Measurements from ENCODE around the gene RSPRY1. TPM values are rescaled to one million over a fixed set of nuclear protein-coding genes. Genes with fewer than 3 reads are reported as not detected.
"Not testable (repeated sequence)": the region's sequence is repeated elsewhere in the genome, so short reads cannot be mapped to it uniquely, and the experiment has no call there.

The RSPRY1 gene
- total RNA-seq, 2 experiments from 2014 or later: 24.6 to 30.2 TPM

GRCh38 chr16:57186872-57187854 lies 1.0 kb downstream of the RSPRY1 start:
- intact Hi-C loops (cut with DNase I, micrococcal nuclease): loop anchor here (1.0 to 10.0 kb wide), 17 partner anchors 58 to 1010 kb away; partner anchors contain the start of genes ARL2BP (in 2 of the 2), KATNB1 (in 2 of the 2), CCDC102A (in 1 of the 2) and CIAPIN1 (in 1 of the 2)
- Mint-ChIP-seq H3K27me3 (no peaks in the 10 kb centered on the region), H3K4me1 (peaks cover 42% of the 10 kb centered on the region), H3K27ac (peak overlapping the region; percentile 97), H3K4me3 (peak overlapping the region; percentile 100), H3K36me3 (ENCODE audit: low read depth) (peaks cover 10% of the 10 kb centered on the region), H3K9me3 (ENCODE audit: low read depth) (no peaks in the 10 kb centered on the region)
- POLR2A ChIA-PET: interaction anchor here (0.6 kb wide), 2 partner anchors 153 to 203 kb away, joined by 3 to 5 read pairs; no protein-coding TSS in a partner anchor
- DNase-seq (peak; percentile 42), ATAC-seq (no peak)
- CTCF ChIA-PET: interaction anchor here (0.7 to 2.6 kb wide), 6 partner anchors 10 to 230 kb away, joined by 3 to 12 read pairs (median 3); no protein-coding TSS in a partner anchor

- POLR2A ChIA-PET: interaction anchor here (0.6 kb wide), 1 partner anchor 204 kb away, joined by 3 read pairs; no protein-coding TSS in a partner anchor
- H3K27me3 Mint-ChIP-seq: not testable (repeated sequence)
Measured at GRCh38 chr16:57187902-57188710, 2.0 kb downstream of the RSPRY1 start.

GRCh38 chr16:57188711-57189002 lies 2.5 kb downstream of the RSPRY1 start:
- CTCF ChIA-PET: interaction anchor here (1.4 kb wide), 1 partner anchor 229 kb away, joined by 3 read pairs; no protein-coding TSS in a partner anchor
- H3K4me3 Mint-ChIP-seq: peak overlapping the region; percentile 10
- peaks cover 48% of the 10 kb centered on the region for H3K4me1 Mint-ChIP-seq

More at GRCh38 chr16:57187902-57188710, 2.0 kb downstream of the RSPRY1 start:
- H3K36me3 Mint-ChIP-seq (ENCODE audit: low read depth): peaks cover 11% of the 10 kb centered on the region
- peaks cover 44% of the 10 kb centered on the region for H3K4me1 Mint-ChIP-seq
- intact Hi-C loops (cut with DNase I, micrococcal nuclease): loop anchor here (2.0 to 10.0 kb wide), 8 partner anchors 57 to 1009 kb away; partner anchors contain the start of genes KATNB1 (in 2 of the 2), ARL2BP (in 1 of the 2), CSNK2A2 (in 1 of the 2) and NUP93 (in 1 of the 2)
- not testable (repeated sequence) for H3K27ac Mint-ChIP-seq; DNase-seq; H3K9me3 Mint-ChIP-seq (ENCODE audit: low read depth); ATAC-seq
- CTCF ChIA-PET: interaction anchor here (0.9 to 1.0 kb wide), 2 partner anchors 9 to 104 kb away, joined by 3 read pairs; no protein-coding TSS in a partner anchor
- H3K4me3 Mint-ChIP-seq: peak overlapping the region; percentile 100

GRCh38 chr16:57189527-57189926 lies 3.4 kb downstream of the RSPRY1 start:
- H3K27me3 Mint-ChIP-seq; H3K4me3 Mint-ChIP-seq; POLR2A ChIA-PET; H3K9me3 Mint-ChIP-seq (ENCODE audit: low read depth); H3K36me3 Mint-ChIP-seq (ENCODE audit: low read depth); ATAC-seq; DNase-seq; H3K27ac Mint-ChIP-seq: not testable (repeated sequence)
- CTCF ChIA-PET: interaction anchor here (0.8 to 1.4 kb wide), 2 partner anchors 96 to 229 kb away, joined by 3 to 4 read pairs; no protein-coding TSS in a partner anchor
- intact Hi-C loops (cut with DNase I, micrococcal nuclease): loop anchor here (5.0 to 10.0 kb wide), 5 partner anchors 95 to 1008 kb away; partner anchors contain the start of genes CSNK2A2 (in 1 of the 2) and PLLP (in 1 of the 2)
- H3K4me1 Mint-ChIP-seq: peaks cover 46% of the 10 kb centered on the region

More at GRCh38 chr16:57188711-57189002, 2.5 kb downstream of the RSPRY1 start:
- H3K27ac Mint-ChIP-seq: no peak overlapping the region
- H3K9me3 Mint-ChIP-seq (ENCODE audit: low read depth): no peaks in the 10 kb centered on the region
- POLR2A ChIA-PET: no interaction called here
- no peak for DNase-seq
- intact Hi-C loops (cut with DNase I, micrococcal nuclease): loop anchor here (5.0 to 10.0 kb wide), 5 partner anchors 96 to 1009 kb away; partner anchors contain the start of genes CSNK2A2 (in 1 of the 2) and PLLP (in 1 of the 2)
- no peaks in the 10 kb centered on the region for H3K27me3 Mint-ChIP-seq
- no peak for ATAC-seq
- peaks cover 12% of the 10 kb centered on the region for H3K36me3 Mint-ChIP-seq (ENCODE audit: low read depth)

GRCh38 chr16:57190136-57190535 lies 4.0 kb downstream of the RSPRY1 start:
- H3K4me3 Mint-ChIP-seq: no peak overlapping the region
- ChIA-PET POLR2A (no interaction called here), CTCF (interaction anchor here (0.7 to 0.8 kb wide), 3 partner anchors 74 to 105 kb away, joined by 3 to 4 read pairs (median 3); no protein-coding TSS in a partner anchor)
- intact Hi-C loops (cut with DNase I, micrococcal nuclease): no loop called here
- no peak for DNase-seq
- H3K27me3 Mint-ChIP-seq: no peaks in the 10 kb centered on the region
- no peak overlapping the region for H3K27ac Mint-ChIP-seq
- H3K4me1 Mint-ChIP-seq: peaks cover 43% of the 10 kb centered on the region
- H3K9me3 Mint-ChIP-seq (ENCODE audit: low read depth): no peaks in the 10 kb centered on the region
- no peak for ATAC-seq
- H3K36me3 Mint-ChIP-seq (ENCODE audit: low read depth): peaks cover 9% of the 10 kb centered on the region

GRCh38 chr16:57191056-57191571 lies 5.0 kb downstream of the RSPRY1 start:
- no peak for ATAC-seq
- peaks cover 41% of the 10 kb centered on the region for H3K4me1 Mint-ChIP-seq
- POLR2A ChIA-PET: no interaction called here
- H3K9me3 Mint-ChIP-seq (ENCODE audit: low read depth): no peaks in the 10 kb centered on the region
- no peak overlapping the region for H3K27ac Mint-ChIP-seq
- no peak overlapping the region for H3K4me3 Mint-ChIP-seq
- H3K36me3 Mint-ChIP-seq (ENCODE audit: low read depth): peaks cover 11% of the 10 kb centered on the region
- intact Hi-C loops (cut with DNase I, micrococcal nuclease): no loop called here
- DNase-seq: no peak
- CTCF ChIA-PET: interaction anchor here (0.7 to 0.8 kb wide), 2 partner anchors 73 to 106 kb away, joined by 3 read pairs; no protein-coding TSS in a partner anchor
- no peaks in the 10 kb centered on the region for H3K27me3 Mint-ChIP-seq

GRCh38 chr16:57192146-57192545 lies 6.0 kb downstream of the RSPRY1 start:
- POLR2A ChIA-PET: no interaction called here

GRCh38 chr16:57192720-57193486 lies 6.8 kb downstream of the RSPRY1 start:
- intact Hi-C loops (cut with DNase I, micrococcal nuclease): no loop called here
- POLR2A ChIA-PET: no interaction called here
- H3K9me3 Mint-ChIP-seq (ENCODE audit: low read depth): no peaks in the 10 kb centered on the region

More at GRCh38 chr16:57192146-57192545, 6.0 kb downstream of the RSPRY1 start:
- no peak overlapping the region for H3K27ac Mint-ChIP-seq
- ATAC-seq: no peak
- intact Hi-C loops (cut with DNase I, micrococcal nuclease): no loop called here
- no peaks in the 10 kb centered on the region for H3K27me3 Mint-ChIP-seq
- H3K4me1 Mint-ChIP-seq: peaks cover 41% of the 10 kb centered on the region
- no peaks in the 10 kb centered on the region for H3K9me3 Mint-ChIP-seq (ENCODE audit: low read depth)
- peaks cover 9% of the 10 kb centered on the region for H3K36me3 Mint-ChIP-seq (ENCODE audit: low read depth)
- no peak overlapping the region for H3K4me3 Mint-ChIP-seq
- CTCF ChIA-PET: interaction anchor here (0.7 to 1.4 kb wide), 4 partner anchors 10 to 336 kb away, joined by 3 to 4 read pairs (median 3); no protein-coding TSS in a partner anchor
- DNase-seq: no peak

GRCh38 chr16:57194512-57194911 lies 8.4 kb downstream of the RSPRY1 start:
- no peaks in the 10 kb centered on the region for H3K9me3 Mint-ChIP-seq (ENCODE audit: low read depth)
- peaks cover 31% of the 10 kb centered on the region for H3K4me1 Mint-ChIP-seq
- H3K36me3 Mint-ChIP-seq (ENCODE audit: low read depth): peaks cover 7% of the 10 kb centered on the region
- H3K4me3 Mint-ChIP-seq: no peak overlapping the region
- no peak for DNase-seq
- ATAC-seq: peak; percentile 47
- intact Hi-C loops (cut with DNase I, micrococcal nuclease): no loop called here
- ChIA-PET CTCF (interaction anchor here (0.6 to 1.9 kb wide), 4 partner anchors 11 to 357 kb away, joined by 3 to 7 read pairs (median 3); no protein-coding TSS in a partner anchor), POLR2A (interaction anchor here (0.7 kb wide), 1 partner anchor 10 kb away, joined by 4 read pairs; no protein-coding TSS in a partner anchor)
- no peak overlapping the region for H3K27ac Mint-ChIP-seq
- H3K27me3 Mint-ChIP-seq: no peaks in the 10 kb centered on the region

More at GRCh38 chr16:57192720-57193486, 6.8 kb downstream of the RSPRY1 start:
- Mint-ChIP-seq H3K27me3 (no peaks in the 10 kb centered on the region), H3K4me3 (no peak overlapping the region), H3K4me1 (peaks cover 38% of the 10 kb centered on the region), H3K36me3 (ENCODE audit: low read depth) (peaks cover 9% of the 10 kb centered on the region), H3K27ac (no peak overlapping the region)
- DNase-seq (no peak), ATAC-seq (no peak)
- CTCF ChIA-PET: interaction anchor here (1.1 to 1.9 kb wide), 4 partner anchors 9 to 48 kb away, joined by 3 to 7 read pairs (median 4); no protein-coding TSS in a partner anchor

GRCh38 chr16:57196286-57196685 lies 10.2 kb downstream of the RSPRY1 start:
- Mint-ChIP-seq H3K9me3 (ENCODE audit: low read depth) (no peaks in the 10 kb centered on the region), H3K27me3 (no peaks in the 10 kb centered on the region), H3K27ac (no peak overlapping the region), H3K36me3 (ENCODE audit: low read depth) (peaks cover 5% of the 10 kb centered on the region), H3K4me1 (peaks cover 23% of the 10 kb centered on the region), H3K4me3 (no peak overlapping the region)
- ATAC-seq (no peak), DNase-seq (no peak)
- ChIA-PET POLR2A (no interaction called here), CTCF (interaction anchor here (1.4 kb wide), 2 partner anchors 9 to 221 kb away, joined by 3 read pairs; no protein-coding TSS in a partner anchor)
- intact Hi-C loops (cut with DNase I, micrococcal nuclease): no loop called here

Data from activated CD4-positive, alpha-beta T cell treated with anti-CD3 and anti-CD28 coated beads for 36 hours (primary cell).